GM23248 (cell line): ENCODE results near the gene NFKBIL1. TPM values are rescaled to one million over a fixed set of nuclear protein-coding genes. Genes with fewer than 3 reads are reported as not detected.

Experiments
- DNase-seq: peaks from one replicate; pipeline ENCODE4 v3.0.0-alpha.2; 2015
- H2AFZ ChIP-seq: fragments of 200-600 bp; sonication (generic); 2 replicates; pipeline ENCODE4 v1.6.1; 2016; ENCODE audit warnings: antibody characterized with exemption
- H3F3A ChIP-seq: fragments of 200-600 bp; sonication (generic); 2 replicates; pipeline ENCODE4 v1.6.1; 2016; ENCODE audit warnings: mild to moderate bottlenecking, antibody characterized with exemption, mixed run types; ENCODE audit not compliant: insufficient read depth
- H3K27ac ChIP-seq: fragments of 200-600 bp; sonication (generic); 2 replicates; pipeline ENCODE4 v1.5.1; 2016; ENCODE audit warnings: mild to moderate bottlenecking
- H3K27me3 ChIP-seq: fragments of 200-600 bp; sonication (generic); replicated peaks from 2 replicates; pipeline ENCODE4 v1.6.1; 2016; ENCODE audit warnings: mild to moderate bottlenecking; ENCODE audit not compliant: insufficient read depth
- H3K36me3 ChIP-seq: fragments of 200-600 bp; sonication (generic); 2 replicates; pipeline ENCODE4 v1.6.1; 2016; ENCODE audit warnings: low read depth, mild to moderate bottlenecking
- H3K4me1 ChIP-seq: fragments of 200-600 bp; sonication (generic); 2 replicates; pipeline ENCODE4 v1.6.1; 2016; ENCODE audit warnings: mild to moderate bottlenecking; ENCODE audit not compliant: insufficient read depth
- H3K4me2 ChIP-seq: fragments of 200-600 bp; sonication (generic); one replicate; pipeline ENCODE4 v1.6.1; 2016; ENCODE audit warnings: mild to moderate bottlenecking; ENCODE audit not compliant: unreplicated experiment
- H3K4me3 ChIP-seq: fragments of 200-600 bp; sonication (generic); 2 replicates; pipeline ENCODE4 v1.5.1; 2016; ENCODE audit warnings: mild to moderate bottlenecking
- H3K79me2 ChIP-seq: fragments of 200-600 bp; sonication (generic); 2 replicates; pipeline ENCODE4 v1.6.1; 2016; ENCODE audit warnings: mild to moderate bottlenecking; ENCODE audit not compliant: insufficient read depth
- H3K9ac ChIP-seq: fragments of 200-600 bp; sonication (generic); 2 replicates; pipeline ENCODE4 v1.6.1; 2016; ENCODE audit warnings: mild to moderate bottlenecking
- H3K9me2 ChIP-seq: fragments of 200-600 bp; sonication (generic); 2 replicates; pipeline ENCODE4 v1.6.1; 2016; ENCODE audit warnings: mixed run types, mild to moderate bottlenecking, moderate library complexity; ENCODE audit not compliant: insufficient read depth
- H3K9me3 ChIP-seq: fragments of 200-600 bp; sonication (generic); one replicate; pipeline ENCODE4 v1.6.1; 2017; ENCODE audit warnings: low read depth
- H4K20me1 ChIP-seq: fragments of 200-600 bp; sonication (generic); 2 replicates; pipeline ENCODE4 v1.6.0; 2016; ENCODE audit not compliant: insufficient read depth
- EZH2 ChIP-seq: fragments of 200-600 bp; sonication (generic); IDR thresholded peaks from 2 replicates; pipeline ENCODE4 v1.6.1; 2018; ENCODE audit warnings: antibody characterized with exemption, mild to moderate bottlenecking; ENCODE audit not compliant: insufficient read depth, poor library complexity, severe bottlenecking
- EZH2phosphoT487 ChIP-seq: fragments of 200-600 bp; sonication (generic); IDR thresholded peaks from 2 replicates; pipeline ENCODE4 v1.6.1; 2018; ENCODE audit warnings: antibody characterized with exemption, moderate library complexity, mild to moderate bottlenecking, low read depth; ENCODE audit not compliant: insufficient read depth
- WGBS, 2 experiments: methylation state at CpG; one replicate each; pipeline ENCODE4 v1.1.6; 2015 to 2017; ENCODE audit warnings: low lambda C conversion rate in 2 of 2, low coverage in 1 of 2; ENCODE audit errors: missing lambda C conversion rate in 2 of 2; 5-methylcytosine and 5-hydroxymethylcytosine counted together
- in situ Hi-C: fragments of 300-500 bp; cut with MboI; formaldehyde crosslinking; loops from 2 replicates; pipeline ENCODE4 v1.15.0; 2020
- polyA plus RNA-seq: library from polyadenylated mRNA; unstranded; fragments of >200 nt; fragmentation: Nextera tagmentation; extraction: Ambion mirVana; gene quantifications from 2 replicates; pipeline ENCODE4 v1.2.1, GENCODE V29; 2016
- total RNA-seq: library from RNA; depleted of rRNA; stranded (reverse); fragments of >200 nt; shearing (Covaris generic); gene quantifications from 2 replicates; pipeline ENCODE4 v1.2.3, GENCODE V29; 2014

The NFKBIL1 gene
- total and polyA plus RNA-seq, 2 experiments from 2014 or later: 12.3 to 20.4 TPM

GRCh38 chr6:31577579-31577966 lies 30.2 kb downstream of the NFKBIL1 start:
- no peaks in the 10 kb centered on the region for H3K9me2 ChIP-seq
- 78 to 90% methylated on average over 3 of the region's 3 CpGs for WGBS, 2 experiments
- H3K36me3 ChIP-seq: no peaks in the 10 kb centered on the region
- H3K4me3 ChIP-seq: no peak overlapping the region
- TF ChIP-seq EZH2phosphoT487: no peak
- no peak for TF ChIP-seq EZH2
- no peak overlapping the region for H3K9ac ChIP-seq
- H2AFZ ChIP-seq: no peak overlapping the region
- no peak overlapping the region for H3K4me2 ChIP-seq
- no peaks in the 10 kb centered on the region for H3K79me2 ChIP-seq
- no peaks in the 10 kb centered on the region for H3K27me3 ChIP-seq
- no peak overlapping the region for H3K27ac ChIP-seq
- H4K20me1 ChIP-seq: no peaks in the 10 kb centered on the region
- no peaks in the 10 kb centered on the region for H3K9me3 ChIP-seq
- H3F3A ChIP-seq: no peaks in the 10 kb centered on the region
- in situ Hi-C loops: no loop called here
- no peak for DNase-seq
- peaks cover 4% of the 10 kb centered on the region; the same call in 1 of the 2 replicates for H3K4me1 ChIP-seq

DNA sequence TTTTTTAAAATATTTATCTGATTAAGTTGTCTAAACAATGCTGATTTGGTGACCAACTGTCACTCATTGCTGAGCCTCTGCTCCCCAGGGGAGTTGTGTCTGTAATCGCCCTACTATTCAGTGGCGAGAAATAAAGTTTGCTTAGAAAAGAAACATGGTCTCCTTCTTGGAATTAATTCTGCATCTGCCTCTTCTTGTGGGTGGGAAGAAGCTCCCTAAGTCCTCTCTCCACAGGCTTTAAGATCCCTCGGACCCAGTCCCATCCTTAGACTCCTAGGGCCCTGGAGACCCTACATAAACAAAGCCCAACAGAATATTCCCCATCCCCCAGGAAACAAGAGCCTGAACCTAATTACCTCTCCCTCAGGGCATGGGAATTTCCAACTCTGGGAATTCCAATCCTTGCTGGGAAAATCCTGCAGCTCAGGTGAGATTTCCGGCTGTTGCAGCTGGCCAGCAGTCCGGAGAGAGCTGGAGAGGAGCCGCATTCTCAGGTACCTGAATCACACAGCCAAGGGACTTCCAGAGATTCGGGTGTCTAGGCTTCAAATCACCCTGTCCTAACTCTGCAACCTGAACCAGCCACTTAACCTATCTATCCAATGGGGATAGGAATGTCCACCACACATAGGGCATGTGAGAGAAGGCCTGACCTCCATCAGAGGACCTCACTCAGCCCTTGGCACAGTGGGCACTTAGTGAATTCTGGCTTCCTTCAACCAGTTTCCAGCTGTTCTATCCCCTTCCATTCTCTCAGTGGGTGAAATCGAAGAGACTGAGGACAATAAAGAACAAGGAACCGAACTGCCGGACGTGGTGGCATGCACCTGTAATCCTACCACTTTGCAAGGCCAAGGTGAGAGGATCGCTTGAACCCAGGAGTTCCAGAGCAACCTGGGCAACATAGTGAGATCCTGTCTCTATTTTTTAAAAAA lies 31.0 kb downstream of the NFKBIL1 start:
- no peak overlapping the region for H2AFZ ChIP-seq
- no peak overlapping the region for H3K4me2 ChIP-seq
- H3K36me3 ChIP-seq: no peaks in the 10 kb centered on the region
- in situ Hi-C loops: no loop called here
- H3K4me3 ChIP-seq: no peak overlapping the region
- no peak overlapping the region for H3K9ac ChIP-seq
- no peak overlapping the region for H3K27ac ChIP-seq
- TF ChIP-seq EZH2: no peak
- no peaks in the 10 kb centered on the region for H3K27me3 ChIP-seq
- WGBS, 2 experiments: 85% methylated on average over 12 of the region's 12 CpGs
- no peak for DNase-seq
- H3F3A ChIP-seq: no peaks in the 10 kb centered on the region
- no peaks in the 10 kb centered on the region for H4K20me1 ChIP-seq
- H3K4me1 ChIP-seq: peaks cover 4% of the 10 kb centered on the region; the same call in 1 of the 2 replicates
- H3K9me3 ChIP-seq: no peaks in the 10 kb centered on the region
- no peaks in the 10 kb centered on the region for H3K79me2 ChIP-seq
- H3K9me2 ChIP-seq: no peaks in the 10 kb centered on the region

DNA sequence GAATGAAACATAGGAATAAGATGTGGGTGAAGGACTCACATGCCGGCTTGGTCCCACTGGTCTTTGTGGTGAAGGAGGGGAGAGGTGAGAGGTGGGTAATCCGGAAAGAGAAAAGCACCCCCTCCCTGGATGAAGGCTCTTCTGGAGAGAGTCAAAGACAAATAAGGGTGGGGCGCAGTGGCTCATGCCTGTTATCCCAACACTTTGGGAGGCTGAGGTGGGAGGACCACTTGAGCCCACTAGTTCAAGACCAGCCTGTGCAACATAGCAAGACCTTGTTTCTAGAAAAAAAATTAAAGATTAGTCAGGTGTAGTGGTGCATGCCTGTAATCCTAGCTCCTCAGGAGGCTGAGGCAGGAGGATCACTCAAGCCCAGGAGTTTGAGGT lies 31.7 kb downstream of the NFKBIL1 start:
- TF ChIP-seq EZH2 (no peak), EZH2phosphoT487 (no peak)
- no peaks in the 10 kb centered on the region for H3K36me3 ChIP-seq
- DNase-seq: no peak
- in situ Hi-C loops: no loop called here
- no peak overlapping the region for H3K4me3 ChIP-seq
- 93 to 96% methylated on average over 3 of the region's 3 CpGs for WGBS, 2 experiments
- H3K9me2 ChIP-seq: no peaks in the 10 kb centered on the region
- no peaks in the 10 kb centered on the region for H3K9me3 ChIP-seq
- H4K20me1 ChIP-seq: no peaks in the 10 kb centered on the region
- H3K4me1 ChIP-seq: peaks cover 4% of the 10 kb centered on the region; the same call in 1 of the 2 replicates
- H3K27ac ChIP-seq: no peak overlapping the region
- H3K9ac ChIP-seq: no peak overlapping the region
- H3K79me2 ChIP-seq: no peaks in the 10 kb centered on the region
- H2AFZ ChIP-seq: no peak overlapping the region
- no peak overlapping the region for H3K4me2 ChIP-seq
- H3F3A ChIP-seq: no peaks in the 10 kb centered on the region
- no peaks in the 10 kb centered on the region for H3K27me3 ChIP-seq

- TF ChIP-seq EZH2phosphoT487 (no peak), EZH2 (no peak)
- DNase-seq: no peak
- H2AFZ ChIP-seq: peak overlapping the region; percentile 98
- H3K9me3 ChIP-seq: no peaks in the 10 kb centered on the region
- no peak overlapping the region for H3K9ac ChIP-seq
- peaks cover 4% of the 10 kb centered on the region; the same call in 1 of the 2 replicates for H3K4me1 ChIP-seq
- H3K79me2 ChIP-seq: no peaks in the 10 kb centered on the region
- no peak overlapping the region for H3K27ac ChIP-seq
- H3K4me2 ChIP-seq: no peak overlapping the region
- no peaks in the 10 kb centered on the region for H4K20me1 ChIP-seq
- no peak overlapping the region for H3K4me3 ChIP-seq
- H3F3A ChIP-seq: no peaks in the 10 kb centered on the region
- no peaks in the 10 kb centered on the region for H3K9me2 ChIP-seq
- in situ Hi-C loops: no loop called here
- WGBS, 2 experiments: 80% methylated on average over 8 of the region's 8 CpGs
- no peaks in the 10 kb centered on the region for H3K27me3 ChIP-seq
- H3K36me3 ChIP-seq: no peaks in the 10 kb centered on the region
Measured at GRCh38 chr6:31579546-31580437, 32.4 kb downstream of the NFKBIL1 start.
